Kidney glomerular epithelial cell (primary cell): ENCODE measurements around the gene ARHGEF38.
A peak's percentile ranks its signal among the peaks of the same experiment; 100 is the strongest.
"Not testable (repeated sequence)": the region's sequence is repeated elsewhere in the genome, so short reads cannot be mapped to it uniquely, and the experiment has no call there.

Experiments used
- DNase-seq: peaks from one replicate; lab custom pipeline; 2025; lab: John Stamatoyannopoulos, UW

The ARHGEF38 gene

DNA sequence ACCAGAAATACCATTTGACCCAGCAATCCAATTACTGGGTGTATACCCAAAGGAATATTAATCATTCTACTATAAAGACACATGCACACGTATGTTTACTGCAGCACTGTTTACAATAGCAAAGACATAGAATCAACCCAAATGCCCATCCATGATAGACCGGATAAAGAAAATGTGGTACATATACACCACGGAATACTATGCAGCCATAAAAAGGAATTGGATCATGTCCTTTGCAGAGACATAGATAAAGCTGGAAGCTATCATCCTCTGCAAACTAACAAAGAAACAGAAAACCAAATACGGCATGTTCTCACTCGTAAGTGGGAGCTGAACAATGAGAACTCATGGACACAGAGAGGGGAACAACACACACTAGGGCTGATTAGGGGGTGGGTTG, 57.4 kb downstream of the ARHGEF38 start:
- DNase-seq: not testable (repeated sequence)

GRCh38 chr4:105613306-105613705, 60.9 kb downstream of the ARHGEF38 start:
- DNase-seq: no peak

DNA sequence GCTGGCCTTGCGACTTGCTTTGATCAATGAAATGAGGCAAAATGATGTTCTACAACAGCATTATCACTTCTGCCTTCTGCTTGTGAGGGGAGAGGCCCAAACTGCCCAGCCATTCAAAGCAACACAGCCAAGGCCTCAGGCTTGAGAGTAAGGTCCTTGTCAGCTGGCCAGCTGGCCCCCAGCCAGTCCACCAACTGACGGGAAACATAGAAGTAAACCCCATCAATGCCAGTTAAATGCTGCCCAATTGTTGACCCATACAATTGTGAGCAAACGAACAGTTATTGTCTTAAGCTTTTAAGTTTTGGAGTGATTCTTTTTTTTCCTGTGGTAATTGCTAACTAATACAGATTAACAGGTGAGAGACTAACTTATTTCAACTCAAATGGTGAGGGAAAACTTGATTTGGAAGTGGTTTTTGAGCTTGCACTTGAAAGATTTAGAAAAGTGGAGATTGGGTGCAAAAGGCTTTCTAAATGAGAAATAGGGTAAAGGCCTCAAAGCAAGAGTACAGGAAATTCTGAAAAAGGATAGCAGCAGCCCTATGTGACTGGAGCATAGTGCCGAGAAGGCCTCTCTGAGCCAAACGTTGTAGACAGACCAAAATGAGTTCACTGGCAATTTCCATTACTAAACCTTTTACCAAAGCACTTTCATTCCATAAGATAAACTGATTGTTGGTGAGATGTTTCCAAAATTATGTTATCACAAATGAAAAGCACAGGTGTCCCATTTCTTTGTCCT, 66.9 kb downstream of the ARHGEF38 start:
- peak; percentile 20 for DNase-seq

DNA sequence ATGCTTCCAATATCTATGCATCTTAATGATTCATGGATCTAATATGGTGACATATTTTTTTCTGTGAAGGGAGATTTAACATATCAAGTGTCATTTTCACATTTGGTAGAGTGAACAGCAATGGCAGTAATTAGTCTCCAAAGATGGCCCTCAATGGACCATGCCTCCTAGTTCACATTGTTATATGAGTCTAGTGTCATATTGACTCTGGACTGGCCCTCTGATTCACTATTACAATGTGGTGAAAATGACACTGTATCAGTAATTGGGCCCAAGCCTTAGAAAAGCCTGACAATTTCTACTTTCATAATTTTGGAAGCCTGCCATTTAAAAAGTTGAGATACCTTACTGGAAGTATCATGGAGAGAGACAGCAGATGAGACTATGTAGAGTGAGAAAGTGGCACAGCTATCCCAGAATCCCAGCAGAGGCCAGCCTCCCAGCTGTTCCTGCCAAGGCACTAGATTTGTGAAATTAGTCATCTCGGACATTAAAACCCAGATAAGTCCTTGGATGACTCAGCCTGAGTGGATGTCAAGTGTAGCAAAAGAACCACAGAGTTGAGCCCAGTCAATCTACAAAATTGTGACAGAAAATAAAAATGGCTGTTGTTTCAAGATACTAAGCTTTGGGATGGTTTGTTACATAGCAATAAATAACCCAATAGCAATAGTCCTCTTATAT, 68.4 kb downstream of the ARHGEF38 start:
- peak; percentile 41 for DNase-seq

DNA sequence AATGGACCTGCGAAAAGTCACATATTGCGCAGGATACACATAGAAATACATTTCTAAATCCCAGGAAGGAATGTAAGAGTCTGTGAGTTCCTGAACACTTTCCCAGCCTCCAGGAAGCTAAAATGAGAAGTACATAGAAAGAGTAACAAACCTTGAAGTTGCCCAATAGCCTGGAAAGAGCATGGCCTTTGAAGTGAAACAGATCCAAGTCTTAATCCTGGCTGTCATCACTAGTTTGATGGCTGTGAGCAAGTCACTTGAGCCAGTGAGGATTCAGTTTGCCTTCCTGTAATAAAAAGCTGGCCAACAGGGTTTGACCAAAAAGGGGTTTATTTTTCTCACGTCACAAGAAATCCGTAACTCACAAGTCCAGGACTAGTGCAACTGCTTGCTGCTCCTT, 69.8 kb downstream of the ARHGEF38 start:
- no peak for DNase-seq

DNA sequence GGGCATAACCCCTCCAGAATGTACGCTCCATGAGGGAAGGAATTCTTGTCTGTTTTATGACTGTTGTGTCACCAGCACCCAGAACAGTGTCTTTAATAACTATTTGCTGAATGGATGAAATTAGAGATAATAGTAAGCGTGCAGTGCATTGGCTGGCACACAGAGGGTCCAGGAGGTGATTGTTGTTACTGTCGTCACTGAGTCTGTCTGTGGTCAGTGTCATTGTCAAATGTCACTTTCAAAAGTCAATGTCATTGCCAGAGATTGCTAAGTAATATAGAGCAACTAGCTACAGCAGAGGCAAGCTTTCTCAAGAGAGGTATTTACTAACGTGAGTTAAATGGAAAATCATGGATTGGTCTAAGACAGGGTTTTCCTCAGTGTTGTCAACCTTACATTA, 70.7 kb downstream of the ARHGEF38 start:
- no peak for DNase-seq

GRCh38 chr4:105624530-105624929, 72.1 kb downstream of the ARHGEF38 start:
- no peak for DNase-seq

DNA sequence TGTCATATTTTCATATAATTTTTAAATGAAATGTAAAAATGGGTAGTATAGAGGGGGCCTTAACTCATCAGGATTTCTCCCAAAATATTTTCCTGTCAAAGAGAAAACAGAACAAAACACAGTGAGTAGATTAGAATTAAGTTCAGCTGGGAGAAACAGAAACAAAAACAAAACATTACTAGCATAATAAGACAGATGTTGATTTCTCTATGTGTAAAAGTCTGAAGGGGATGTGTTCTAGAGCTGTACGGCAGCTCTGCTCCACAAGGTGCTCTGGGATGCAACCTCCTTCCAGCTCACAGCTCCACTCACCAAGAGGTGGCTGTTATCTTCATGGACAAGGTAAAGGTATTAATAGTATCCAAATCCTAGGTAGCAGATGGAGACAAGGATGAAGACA, 72.8 kb downstream of the ARHGEF38 start:
- DNase-seq: no peak

- DNase-seq: no peak
Observed at GRCh38 chr4:105626846-105627245, 74.4 kb downstream of the ARHGEF38 start.

DNA sequence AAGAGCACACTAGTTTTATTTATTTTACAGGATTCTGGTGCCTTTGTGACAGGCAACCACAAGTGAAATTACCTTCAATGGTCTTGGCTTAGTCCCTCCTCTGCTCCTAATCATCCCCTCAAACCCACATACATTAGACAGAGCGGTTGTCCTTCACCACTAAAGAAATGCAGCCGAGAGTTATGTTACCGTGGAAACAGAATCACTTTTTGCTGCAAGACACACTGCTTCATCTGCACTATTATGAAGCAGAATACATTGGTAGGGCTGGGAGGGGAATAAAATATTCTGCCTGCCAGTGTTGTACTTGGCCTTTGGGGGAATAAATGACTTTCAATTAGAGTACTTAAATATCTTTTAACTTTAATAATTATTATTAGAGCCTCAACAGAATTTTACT, 75.2 kb downstream of the ARHGEF38 start:
- no peak for DNase-seq

DNA sequence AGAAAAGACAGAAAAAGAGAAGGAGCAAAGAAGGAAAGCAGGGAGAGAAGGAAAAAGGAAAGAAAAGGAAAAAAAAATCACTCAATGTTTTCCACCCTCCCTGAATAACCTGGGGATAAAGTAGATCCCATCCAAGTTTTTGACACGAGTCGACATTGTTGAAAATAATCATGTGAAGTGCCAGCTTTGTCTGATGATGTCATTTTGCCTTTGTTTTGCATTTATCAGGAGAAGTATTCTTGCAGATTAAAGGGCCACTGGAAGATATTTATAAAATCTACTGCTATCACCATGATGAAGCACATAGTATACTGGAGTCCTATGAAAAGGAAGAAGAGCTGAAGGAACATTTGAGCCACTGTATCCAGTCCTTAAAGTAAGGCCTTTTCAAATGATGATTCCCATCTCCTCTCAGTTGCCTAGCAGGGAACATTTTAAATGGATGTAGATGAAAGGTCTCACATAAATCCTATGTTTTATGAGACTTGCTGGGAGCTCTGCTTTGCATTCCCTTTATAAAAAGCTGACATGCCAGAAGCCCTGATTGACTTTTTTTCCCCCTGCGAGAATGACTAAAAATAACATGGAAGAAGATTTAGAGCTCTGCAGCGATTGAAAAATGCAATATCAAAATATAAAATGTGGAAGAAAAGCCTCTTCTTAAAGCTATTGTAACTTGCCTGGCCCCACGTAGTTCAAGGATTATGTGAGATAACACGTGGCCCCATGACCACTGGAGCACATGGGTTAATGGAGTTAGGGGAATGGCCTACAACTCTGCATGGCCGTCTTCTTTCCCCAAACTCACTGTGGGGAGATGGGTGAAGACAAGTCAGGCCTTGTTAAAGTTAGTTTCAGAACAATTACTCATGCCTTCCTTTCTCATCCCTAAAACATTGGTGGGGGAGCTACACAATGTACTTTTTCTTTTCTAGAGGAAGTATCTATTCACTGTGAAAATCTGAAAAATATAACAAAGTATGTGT, 78.5 kb downstream of the ARHGEF38 start:
- DNase-seq: no peak

DNA sequence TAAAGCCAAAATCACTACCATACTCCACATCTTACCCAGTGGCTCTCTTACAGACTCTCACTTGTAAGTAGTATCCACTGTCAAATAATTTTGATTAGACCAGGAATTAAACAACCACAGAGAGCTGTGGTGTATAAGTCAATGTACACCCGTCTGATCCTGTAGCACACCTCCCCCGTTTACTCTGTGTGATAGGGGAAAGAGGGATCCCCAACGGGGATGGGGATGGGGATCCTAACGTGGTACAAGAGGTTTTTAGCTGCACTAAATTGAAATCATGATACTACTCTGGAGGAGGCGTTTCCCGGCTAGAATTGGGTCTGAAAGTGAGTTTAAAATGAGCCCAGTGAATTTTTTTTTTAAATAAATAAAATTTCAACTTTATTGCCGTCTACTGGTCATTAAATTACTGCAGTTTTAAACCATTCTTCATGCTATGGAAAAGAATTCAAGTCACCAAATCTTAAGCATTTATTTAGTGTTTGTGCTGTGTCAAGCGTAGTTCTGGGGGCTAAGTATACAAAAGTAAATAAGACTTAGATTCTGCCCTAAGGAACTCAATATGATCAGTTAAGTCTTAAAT, 79.5 kb downstream of the ARHGEF38 start:
- no peak for DNase-seq

GRCh38 chr4:105632599-105632998, 80.2 kb downstream of the ARHGEF38 start:
- DNase-seq: no peak

GRCh38 chr4:105633241-105633640, 80.8 kb downstream of the ARHGEF38 start:
- no peak for DNase-seq

DNA sequence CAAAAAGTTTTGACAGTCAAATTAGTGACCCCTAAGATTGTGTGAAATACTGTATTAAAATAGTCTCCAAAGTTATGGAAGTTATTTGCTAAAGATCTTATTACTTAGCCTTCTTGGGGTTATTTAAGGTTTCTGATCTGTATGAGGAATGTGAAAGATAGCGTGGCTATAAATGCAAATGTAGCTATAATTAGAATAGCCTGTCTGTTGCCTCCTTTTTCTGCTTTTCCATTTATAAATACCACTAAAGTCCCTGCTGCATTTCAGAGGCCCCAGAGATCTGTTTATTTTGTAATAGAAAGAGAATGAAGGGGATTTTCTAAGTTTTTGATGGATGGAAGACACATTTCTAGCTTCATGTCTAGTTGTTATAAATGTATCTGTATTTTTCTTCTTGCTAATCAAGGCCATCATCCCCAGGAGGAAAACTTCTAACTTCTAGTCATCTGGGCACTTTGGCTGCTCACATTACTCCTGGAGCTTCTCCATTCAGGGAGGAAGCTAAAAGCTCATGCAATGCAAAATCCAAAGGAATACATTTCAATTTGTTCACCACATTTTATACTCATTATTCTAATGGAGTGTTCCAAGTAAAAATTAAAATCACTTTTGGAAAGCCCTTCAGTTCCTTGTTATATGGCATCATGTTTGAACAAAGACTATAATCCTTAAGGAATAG, 82.1 kb downstream of the ARHGEF38 start:
- DNase-seq: no peak

- no peak for DNase-seq
Observed at GRCh38 chr4:105637408-105638176, 85.2 kb downstream of the ARHGEF38 start.

DNA sequence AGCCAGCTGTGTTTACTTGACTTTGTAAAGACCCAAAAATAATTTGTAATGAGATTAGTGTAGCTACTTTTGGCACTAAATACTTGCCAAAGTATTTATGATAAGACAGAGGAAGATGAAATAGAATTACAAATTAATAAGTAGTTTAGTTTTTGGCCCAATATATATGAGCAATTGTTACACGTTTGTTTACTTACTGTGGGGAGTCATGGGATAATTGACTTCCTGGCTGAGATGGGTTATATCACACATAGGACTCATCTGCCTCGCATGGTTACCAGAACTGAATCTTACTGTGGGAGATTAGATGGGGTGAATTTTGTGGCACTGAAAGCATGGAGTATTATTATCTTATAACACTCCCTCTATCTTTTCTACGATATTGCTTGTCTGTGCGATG, 89.4 kb downstream of the ARHGEF38 start:
- DNase-seq: no peak

GRCh38 chr4:105644257-105644656, 91.8 kb downstream of the ARHGEF38 start:
- DNase-seq: no peak

DNA sequence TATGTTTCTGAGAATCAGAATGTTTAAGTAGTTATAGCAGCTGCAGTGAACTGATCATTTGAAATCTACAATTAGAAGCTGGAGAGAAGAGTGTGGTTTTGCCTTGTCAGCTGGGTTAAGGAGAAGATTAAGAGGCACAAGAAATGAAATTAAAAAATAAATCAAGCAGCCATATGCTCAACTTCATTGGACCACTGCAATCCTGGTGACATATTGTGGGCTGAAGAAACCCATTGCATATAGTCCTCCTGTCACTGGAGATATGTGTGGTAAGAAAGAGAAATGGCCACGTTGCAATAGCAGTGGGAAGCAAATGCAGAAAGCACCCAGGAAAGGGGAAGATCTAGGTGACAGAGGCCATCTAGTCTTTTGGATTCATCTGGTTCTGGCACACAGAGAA, 93.0 kb downstream of the ARHGEF38 start:
- no peak for DNase-seq

- no peak for DNase-seq
Observed at GRCh38 chr4:105650190-105650589, 97.8 kb downstream of the ARHGEF38 start.

DNA sequence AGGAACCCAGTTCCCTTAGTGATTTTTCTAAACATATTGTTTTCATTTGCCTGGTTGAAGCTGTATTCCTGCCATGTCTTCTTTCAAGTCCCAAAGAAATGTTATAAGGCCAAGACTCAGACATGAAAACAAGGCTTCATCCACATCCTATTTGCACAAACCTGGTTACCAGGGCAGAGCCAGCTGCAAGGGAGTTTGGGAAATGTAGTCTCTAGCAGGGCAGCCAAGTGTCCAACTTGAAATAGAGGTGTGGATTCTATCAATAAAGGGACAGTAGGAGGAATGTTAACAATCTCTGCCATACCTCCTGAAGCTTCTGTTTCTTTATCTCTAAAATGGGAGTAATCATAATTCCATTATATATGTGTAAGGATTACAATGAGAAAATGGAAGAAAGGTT, 99.5 kb downstream of the ARHGEF38 start:
- no peak for DNase-seq
